ENCODE measurements around the gene MBTD1.
"Not testable (repeated sequence)": the region's sequence is repeated elsewhere in the genome, so short reads cannot be mapped to it uniquely, and the experiment has no call there.

Gene MBTD1
- 19.3 to 58.8 (median 46.9) reads per million in 3 experiments for total RNA-seq

DNA sequence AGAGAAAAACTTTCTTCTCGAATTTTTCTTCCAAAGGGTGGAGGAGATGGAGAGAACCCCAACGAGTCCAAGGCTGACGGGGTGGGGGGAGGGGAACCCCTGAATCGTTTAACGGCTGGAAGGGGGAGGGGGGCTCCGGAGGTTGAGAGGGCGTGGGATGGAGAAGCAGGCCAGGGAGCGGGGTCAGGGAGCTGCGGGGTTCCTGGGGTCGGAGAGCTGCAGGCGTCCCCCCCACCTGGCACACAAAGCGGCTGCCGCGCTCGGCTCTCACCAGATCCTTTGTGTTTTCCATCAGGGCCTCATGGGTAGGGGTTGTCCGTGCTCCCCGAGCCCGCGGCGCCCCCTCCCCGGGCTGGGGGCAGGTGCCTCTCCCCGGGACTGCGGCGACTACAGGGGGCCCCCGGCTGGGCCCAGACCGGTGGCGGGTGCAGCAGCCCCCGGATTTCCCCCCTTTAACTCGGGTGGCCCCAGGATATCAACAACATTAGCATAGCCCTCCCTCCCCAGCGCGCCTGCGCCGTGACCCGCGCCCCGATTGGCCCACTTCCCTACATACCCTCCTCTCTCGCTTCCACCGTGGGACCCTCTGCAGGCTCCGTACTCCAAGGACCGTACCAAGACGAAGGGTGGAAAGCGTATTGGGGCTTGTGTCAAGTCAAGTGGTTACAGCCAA is at the start of gene MBTD1:
Gene MBTD1, minus strand, starts transcription at position 486 of the 673 bp plus-strand sequence. CDS start 34,888 bp downstream, outside the sequence.
- peak; percentile 96 for DNase-seq

DNA sequence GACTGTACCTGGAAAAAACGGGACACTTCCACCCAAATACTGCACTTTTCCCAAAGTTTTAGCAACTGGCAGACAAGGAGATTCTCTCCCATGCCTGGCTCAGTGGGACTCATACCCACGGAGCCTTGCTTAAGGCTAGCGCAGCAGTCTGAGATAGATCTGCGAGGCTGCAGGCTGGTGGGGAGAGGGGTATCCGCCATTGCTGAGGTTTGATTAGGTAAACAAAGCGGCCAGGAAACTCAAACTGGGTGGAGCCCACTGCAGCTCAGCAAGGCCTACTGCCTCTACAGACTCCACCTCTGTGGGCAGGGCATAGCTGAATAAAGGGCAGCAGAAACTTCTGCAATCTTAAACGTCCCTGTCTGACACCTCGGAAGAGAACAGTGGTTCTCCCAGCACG is 45.3 kb upstream of the MBTD1 start:
- DNase-seq, result no peak

DNA sequence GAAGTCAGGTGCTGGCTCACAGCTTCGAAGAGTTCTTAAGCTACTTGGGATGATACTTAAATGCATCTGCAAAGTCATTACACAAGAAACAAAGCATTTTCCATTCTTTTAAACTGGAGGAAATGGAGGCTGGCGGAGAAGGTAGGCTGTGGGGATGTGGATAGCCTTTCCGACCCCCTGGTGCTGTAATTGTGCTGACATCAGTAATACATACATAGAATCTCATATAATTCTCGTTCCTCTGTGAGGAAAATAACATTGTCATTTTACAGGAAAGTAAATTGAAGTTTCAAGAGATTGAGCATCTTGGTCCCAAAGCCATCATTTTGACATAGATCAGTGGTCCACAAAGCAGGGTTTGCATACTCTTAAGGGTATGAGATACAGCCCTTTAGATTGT is 40.0 kb upstream of the MBTD1 start:
- DNase-seq, result no peak

DNA sequence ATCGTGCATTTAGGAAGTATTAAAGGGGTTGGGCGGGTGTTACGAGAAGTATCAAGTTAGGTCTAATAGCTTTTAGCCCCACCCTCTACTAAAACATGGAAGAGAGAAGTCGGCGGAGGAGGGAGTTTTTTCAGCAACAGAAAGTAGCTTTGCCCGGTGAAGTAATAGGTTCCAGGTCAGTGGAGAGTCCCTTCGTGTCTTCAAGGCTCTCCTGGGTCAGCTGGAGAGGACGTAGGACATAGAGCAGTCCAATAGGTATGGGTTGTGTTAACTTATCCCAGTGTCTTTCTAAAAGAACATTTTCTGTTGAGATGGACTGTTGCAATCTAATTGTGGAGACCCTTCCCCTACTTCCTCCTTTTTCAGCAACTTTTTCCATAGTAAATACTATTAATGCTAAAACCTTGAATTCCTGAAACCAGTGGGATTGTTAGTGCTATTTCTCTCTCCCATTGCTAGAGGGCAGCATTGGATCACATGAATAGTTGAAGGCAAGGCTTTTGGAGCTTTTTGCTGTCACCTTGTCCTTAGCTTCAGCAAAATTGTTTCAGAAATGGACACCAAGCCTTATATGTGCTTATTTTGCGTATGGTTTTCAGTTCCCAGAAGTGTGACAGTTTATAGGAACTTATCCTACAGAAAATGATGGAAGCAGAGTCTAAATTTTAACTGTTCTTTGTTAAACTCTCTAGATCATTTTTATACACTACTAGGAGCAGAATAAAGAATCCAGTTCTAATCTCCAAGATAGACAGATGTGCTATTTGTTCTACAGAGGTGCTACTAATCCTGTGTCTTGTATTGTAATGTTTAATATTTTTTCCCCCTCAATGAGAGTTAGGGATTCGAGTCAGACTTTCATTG is 38.9 kb upstream of the MBTD1 start:
- DNase-seq, result no peak

DNA sequence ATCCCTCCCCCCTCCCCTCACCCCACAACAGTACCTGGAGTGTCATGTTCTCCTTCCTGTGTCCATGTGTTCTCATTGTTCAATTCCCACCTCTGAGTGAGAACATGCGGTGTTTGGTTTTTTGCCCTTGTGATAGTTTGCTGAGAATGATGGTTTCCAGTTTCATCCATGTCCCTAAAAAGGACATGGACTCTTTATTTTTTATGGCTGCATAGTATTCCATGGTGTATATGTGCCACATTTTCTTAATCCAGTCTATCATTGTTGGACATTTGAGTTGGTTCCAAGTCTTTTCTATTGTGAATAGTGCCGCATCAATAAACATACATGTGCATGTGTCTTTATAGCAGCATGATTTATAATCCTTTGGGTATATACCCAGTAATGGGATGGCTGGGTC is 34.5 kb upstream of the MBTD1 start:
- DNase-seq, result not testable (repeated sequence)

DNA sequence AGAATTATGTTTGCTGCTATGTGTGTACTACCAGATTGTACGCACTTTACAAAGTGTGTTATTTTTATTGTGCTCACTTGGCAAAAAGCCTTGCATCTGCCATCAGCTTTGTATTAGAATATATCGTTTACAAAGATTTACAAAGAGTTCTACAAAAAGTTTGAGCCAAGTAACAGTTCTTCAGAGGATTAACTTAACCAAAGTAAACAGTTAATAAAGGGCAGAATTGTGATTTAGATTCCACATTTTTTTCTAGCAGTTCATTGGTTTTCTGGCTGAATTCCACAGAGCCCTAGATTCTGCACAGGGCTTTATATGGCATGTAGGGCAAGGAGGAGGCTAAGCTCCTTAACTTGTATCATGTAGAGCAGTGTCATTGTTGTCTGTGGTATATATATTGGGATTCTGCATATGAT is 29.9 kb upstream of the MBTD1 start:
- DNase-seq, result no peak

DNA sequence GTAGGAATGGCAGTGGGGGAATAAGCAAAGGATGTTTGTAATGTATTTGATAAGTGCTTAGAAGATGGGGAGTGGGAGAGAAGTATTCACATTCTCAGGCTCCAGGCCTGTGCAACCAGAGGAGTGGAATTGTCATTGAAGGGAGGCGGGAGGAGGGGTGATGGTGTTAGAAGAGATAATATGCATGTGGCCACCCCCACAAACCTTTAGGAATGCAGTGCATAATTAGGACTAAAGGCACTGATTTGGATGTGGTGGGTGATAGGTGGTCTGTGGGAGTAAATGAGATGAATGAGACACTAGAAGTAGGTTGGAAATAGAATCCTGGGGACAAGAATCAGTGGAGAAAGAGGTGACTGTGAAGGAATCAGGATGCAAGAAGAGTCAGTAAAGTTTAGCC is 27.6 kb upstream of the MBTD1 start:
- DNase-seq, result no peak

DNA sequence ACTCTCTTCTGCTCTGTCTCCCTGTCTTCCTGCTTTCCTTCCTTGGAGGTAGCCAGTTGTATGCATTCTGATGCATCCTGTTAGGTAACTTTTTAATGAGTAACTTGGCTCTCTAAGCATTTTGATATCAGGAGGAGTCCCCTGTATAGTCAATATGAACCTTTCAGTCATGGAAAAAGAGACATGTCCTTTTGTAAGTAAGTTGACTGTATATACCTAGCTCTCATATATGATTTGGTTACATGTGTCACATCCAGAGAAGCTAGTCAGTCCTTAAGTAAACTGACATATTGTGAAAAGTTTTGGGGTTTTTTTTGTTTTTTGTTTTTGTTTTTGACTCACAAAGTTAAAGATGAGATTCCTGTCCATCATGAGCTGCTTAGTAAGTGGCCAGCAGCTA is 19.3 kb upstream of the MBTD1 start:
- DNase-seq, result no peak

DNA sequence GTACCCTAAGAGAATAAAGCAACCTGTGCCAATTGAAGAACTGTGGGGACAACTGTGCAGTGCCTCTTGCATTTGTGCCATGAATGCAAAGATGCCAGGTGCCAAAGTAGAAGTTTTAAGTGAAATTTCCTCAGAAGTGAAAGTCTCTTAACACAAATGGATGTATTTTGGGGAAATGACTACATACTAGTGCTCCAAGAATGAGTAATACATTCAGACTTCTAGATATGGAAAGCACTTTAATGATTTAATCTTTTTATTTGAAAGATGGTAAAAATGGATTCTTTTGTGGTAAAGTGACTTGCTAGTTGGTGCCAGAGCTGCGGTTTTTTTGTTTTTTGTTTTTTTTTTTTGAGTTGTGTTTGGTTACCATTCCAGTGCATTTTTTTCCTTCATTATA is 15.5 kb upstream of the MBTD1 start:
- no peak for DNase-seq

DNA sequence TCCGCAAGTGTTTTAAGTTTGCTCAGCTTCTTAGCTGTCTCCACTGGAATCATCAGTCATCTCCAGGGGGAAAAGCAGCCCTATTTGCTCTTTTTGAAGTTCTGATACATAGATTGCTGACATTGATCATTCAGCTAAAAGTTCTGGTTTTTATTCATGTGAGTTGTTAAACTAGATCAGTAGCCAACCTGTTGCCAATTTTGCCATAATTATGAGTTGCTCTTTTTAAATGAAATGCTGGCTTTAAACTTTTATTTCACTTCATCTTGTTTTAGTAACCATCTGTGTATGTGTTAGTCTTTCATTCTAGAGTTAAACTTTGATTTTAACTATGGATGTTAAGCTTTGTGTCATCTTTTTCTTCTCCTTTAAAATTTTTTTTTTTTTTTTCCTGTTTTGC is 13.0 kb upstream of the MBTD1 start:
- DNase-seq, result no peak

DNA sequence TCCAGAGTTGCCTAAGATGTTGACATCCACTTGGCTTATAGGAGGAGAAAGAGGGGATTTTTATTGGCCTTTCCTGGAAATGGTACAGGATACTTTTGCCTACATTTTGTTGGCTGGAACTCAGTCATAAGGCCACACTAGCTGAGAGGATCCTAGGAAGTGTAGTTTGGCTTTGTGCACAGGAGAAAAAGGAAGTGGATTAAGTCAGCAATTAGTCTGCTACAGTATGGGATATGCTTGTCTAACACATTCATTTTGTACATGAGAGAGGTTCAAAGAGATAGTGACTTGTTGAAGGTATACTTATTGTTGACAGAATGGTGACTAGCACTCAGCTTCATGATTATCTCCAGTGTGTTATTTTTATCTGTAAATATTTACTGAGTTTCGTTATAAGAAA is 10.8 kb upstream of the MBTD1 start:
- DNase-seq, result no peak

DNA sequence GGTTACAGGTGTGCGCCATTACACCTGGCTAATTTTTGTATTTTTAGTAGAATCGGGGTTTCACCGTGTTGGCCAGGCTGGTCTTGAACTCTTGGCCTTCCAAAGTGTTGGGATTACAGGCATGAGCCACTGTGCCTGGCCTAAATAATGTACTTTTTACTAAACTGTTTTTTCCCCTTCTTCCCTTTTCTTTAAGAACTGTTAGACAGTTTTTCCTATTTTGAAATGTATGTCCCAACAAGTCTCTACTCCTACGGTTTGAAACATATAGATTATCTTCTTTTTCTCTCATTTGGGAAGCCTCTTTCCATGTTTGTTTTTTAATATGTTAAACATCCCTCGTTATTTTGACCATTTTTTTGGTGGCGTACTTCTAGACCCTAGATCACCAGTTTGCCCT is 10.1 kb upstream of the MBTD1 start:
- no peak for DNase-seq

DNA sequence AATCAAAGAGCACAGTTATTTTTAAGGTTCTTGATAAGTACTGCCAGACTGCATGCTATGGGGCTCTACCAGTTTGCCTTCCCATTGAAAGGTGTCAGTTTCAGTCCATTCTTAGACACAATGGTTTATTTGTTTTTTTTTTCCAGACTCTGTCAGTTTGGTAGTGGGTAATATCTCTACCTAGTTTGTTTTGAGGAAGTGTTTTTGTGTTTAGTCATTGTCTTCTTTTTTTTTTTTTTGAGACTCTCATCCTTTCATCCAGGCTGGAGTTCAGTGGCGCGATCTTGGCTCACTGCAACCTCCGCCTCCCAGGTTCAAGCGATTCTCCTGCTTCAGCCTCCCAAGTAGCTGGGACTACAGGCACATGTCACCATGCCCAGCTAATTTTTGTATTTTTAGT is 4.6 kb upstream of the MBTD1 start:
- DNase-seq, result not testable (repeated sequence)

DNA sequence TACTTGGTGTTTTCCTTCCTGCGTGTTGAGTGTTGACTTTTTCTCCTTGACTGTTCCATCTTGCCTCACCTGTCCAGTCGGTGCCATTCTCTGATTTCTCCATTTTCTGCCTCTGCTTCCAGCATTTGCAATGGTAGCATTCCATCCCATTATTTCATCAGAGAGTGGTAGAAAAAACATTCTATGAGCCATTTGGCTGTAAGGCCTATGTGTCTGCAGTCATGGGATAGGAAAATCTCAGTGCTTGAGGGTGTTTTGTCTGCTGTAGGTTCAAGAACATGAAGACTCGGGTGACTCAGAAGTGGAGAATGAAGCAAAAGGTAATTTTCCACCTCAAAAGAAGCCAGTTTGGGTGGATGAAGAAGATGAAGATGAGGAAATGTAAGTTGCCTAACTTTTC is 3.2 kb upstream of the MBTD1 start:
- DNase-seq, result no peak

DNA sequence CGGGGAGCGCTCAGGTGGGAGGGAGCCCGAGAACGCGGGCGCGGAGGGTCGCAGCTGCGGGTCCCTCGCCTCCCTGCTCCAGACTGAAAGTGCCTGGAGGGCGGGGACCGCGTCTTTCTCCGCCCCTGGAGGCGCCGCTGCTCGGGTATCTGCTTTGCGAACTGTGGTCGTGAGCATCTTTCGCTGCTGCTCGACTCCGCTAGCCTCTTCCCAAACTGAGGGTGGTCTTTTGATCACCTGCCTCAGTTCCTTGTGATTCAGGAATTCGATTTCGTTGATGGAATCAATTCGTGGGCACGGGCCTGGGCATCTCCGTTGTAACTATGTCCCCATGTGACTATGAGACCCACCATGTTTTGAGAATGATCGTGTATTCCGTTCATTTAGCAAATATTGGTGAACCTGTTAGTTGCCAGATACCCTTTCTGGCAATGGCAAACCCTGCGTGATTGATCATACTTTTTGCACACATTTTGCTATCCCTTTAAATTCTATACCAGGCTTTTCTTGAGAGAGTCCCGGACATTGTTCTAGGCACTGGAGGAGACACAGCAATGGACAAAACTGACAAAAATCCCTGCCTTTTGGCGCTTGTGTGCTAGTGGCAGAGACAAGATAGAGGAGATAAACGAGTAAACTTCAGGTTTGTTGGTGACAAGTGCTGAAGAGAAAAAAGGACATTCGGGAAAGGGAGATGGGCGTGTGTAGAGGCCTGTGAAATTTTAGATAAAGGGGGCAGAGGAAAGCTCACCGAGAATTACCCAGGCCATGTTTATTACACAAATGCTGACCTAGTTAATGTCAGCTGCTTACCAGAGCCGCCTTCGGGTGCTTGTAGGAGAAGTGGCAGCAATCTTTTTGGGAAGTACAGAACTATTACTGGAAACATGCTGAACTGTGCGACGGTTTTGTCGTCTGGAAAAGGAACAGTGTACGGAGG is 1.4 kb upstream of the MBTD1 start:
- no peak for DNase-seq

DNA sequence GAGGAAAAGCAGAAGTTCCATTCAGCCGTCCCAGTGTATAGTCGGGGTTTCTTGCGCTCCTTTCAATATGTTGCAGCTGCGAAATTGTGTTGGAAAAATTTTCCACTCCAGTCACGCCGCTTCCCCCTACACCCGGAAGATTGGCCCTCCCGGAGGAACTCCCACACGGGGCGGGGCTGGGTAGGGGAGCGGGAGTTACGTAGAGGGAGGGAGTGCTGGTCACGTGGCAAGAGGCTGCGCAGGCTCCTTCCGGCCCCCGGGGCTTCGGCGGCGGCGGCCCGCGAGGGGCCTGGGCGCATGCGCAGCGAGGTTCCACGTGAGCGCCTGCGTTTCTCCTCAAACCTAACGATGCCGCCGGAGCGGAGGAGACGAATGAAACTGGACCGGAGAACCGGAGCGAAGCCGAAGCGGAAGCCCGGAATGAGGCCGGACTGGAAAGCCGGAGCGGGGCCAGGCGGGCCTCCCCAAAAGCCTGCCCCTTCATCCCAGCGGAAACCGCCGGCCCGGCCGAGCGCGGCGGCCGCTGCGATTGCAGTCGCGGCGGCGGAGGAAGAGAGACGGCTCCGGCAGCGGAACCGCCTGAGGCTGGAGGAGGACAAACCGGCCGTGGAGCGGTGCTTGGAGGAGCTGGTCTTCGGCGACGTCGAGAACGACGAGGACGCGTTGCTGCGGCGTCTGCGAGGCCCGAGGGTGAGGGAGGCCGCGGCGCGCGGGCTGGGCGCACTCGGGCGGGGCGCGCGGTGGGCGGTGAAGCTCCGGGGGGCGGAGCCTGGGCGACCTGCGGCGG is 581 bp upstream of the MBTD1 start, which contains the start of gene UTP18:
Gene UTP18, plus strand, starts transcription at position 310 of the 787 bp plus-strand sequence. Its CDS starts 39 bp downstream, at position 349.
- DNase-seq, result peak; percentile 97

DNA sequence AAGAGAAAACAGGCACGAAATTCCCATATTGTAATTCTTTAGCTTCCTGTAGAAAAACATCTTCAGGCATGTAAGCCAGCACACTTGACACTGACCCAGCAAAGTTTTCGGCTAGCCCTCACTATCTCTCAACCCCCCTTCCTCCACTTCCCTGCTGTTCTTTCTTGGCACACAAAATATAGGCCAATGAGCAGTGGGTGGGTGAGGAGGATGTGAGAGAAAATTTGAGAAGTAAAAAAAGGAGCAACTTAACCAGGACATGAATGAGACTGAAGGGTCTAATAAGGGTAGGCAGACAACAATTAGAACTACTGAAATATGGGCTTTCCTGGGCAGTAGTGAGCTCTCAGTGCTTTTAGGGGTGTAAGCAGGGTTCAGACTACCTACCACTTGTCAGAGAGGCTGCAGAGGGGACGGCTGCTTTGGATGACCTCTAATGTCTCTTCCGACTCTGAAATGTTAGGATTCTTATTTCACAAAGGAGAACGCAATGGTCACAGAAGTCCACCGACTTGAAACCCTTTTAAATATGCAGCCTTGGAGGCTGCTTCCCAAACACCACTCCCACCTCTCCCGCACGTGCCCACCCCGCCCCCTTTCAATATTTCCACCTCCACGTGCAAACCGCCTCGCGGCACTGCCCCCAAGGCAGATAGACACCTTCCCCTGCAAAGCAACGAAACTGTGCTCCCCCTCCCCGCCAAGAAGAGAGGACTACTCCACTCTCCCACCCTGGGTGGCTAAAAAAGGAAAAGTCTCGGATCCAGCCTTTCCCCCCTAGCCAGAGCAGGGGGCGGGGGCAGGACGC is 889 bp downstream of the MBTD1 start:
- no peak for DNase-seq

DNA sequence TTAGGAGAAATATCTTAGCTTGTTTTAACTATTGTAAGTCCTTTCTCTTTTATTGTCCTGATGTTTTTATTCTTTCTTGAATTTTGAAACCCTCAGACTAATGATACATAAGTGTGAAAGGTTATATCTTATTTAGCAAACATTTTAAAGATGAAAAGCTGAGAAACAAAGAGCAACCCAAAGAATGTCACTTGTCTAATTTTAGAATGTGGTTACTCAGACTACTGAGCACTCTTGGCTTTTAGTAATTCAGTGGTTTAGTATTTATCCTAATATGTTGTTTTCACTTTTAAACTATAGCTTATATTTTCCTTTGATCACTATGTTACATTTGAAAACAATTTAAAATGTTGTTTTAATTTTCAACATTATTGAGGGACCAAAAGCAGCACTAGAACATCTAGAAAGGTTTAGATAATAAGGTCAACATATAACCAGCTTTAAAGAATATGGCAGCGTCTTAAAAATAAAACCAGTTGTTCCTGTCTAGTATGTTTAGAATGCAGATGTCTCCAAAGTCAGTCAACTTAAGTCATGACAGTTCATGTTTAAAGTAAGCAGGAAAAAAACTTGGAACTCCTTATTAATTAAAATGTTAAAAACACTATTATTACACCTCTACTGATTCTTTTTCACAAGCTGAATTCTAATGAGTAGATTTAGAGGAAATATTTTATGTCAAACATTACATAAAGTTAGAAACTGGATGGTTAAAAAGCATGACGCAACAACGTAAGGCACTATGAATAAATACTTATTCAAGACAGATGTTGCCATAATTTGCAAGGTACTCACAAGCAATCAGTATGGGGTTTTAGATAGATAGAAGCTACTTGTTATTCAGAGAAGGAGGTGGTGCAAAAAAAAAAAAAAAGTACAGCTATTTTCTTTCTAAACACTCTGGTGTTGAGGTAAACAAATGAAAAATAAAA is 2.4 kb downstream of the MBTD1 start:
- no peak for DNase-seq

DNA sequence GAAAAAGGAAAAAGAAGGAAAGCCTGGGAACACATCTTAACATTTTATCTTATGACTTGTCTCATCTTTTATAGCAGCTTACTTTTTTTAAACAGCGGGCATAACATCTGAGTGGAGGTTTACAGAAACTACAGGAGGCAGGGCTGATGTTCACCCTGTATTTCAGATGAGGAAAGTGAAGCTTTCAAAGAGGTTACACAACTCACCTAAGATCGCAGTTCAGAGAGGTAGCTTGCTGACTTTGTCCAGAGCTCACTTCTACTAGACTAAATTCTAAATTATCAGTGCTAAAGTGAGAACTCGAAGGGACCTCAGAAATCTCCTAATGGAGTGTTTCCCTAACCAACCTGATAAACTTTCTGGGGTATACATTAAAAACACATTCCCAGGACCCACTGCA is 3.7 kb downstream of the MBTD1 start:
- DNase-seq, result no peak

DNA sequence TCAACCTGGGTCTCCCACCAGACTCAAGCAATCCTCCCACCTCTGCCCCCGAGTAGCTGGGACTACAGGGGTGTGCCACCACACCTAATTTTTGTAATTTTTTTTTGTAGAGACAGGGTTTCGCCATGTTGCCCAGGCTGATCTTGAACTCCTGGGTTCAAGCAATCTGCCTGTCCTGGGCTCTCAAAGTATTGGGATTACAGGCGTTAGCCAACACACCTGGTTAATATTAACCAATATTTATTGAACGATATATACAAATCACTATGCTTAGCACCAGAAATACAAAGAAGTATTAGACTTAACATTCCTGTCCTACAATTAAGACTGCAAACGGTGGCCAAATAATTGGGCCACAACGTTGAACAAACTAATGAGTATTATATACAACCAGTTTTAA is 4.2 kb downstream of the MBTD1 start:
- no peak for DNase-seq
